ENCODE measurements around the gene LDB1.

LDB1 gene

DNA sequence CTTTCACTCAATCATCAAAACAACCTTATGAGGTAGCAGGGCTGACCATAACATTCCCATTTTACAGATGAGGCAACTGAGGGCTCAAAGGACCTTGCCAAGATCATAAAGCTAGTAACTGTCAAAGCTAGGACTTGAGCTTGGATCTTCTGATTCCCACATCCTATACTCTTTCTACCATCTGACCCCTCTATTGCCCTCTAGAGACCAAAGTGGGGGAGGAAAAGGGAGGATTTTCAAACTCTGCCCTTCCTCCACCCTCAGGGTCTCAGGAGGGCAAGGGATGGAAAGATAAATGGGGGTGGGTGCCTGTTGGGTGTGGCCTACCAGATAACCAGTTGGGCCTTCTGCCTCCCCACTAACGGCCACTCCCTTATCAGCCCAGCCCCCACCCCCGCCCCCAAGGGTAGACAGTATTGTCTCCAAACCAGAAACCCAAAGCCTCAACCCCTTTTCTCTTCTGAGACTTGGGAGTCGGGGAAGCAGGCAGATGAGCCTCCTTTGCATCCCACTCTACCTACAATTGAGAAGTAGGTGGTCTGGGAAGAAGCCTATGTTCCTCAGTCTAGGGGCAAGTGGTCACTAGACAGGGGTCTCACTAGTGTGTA, 7.9 kb downstream of the LDB1 start:
- DNase-seq (ENCODE audit: low read depth) = no peak

DNA sequence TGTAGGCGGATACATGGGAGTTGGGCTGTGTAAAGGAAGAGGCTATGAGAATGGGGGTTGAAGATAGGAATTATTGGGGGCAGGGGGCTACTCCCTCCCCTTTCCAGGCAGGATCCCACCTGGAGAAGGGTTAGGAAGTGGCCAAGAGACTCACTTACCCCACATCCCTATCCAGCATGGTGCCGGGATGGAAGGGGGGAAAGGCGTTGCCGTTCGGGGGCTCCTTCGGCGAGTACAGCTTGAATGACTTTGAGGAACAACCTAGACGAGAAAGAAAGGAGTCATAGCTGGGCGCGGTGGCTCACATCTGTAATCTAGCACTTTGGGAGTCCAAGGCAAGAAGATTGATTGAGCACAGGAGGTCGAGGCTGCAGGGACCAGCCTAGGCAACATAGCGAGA, 8.9 kb downstream of the LDB1 start:
- no peak for DNase-seq (ENCODE audit: low read depth)

DNA sequence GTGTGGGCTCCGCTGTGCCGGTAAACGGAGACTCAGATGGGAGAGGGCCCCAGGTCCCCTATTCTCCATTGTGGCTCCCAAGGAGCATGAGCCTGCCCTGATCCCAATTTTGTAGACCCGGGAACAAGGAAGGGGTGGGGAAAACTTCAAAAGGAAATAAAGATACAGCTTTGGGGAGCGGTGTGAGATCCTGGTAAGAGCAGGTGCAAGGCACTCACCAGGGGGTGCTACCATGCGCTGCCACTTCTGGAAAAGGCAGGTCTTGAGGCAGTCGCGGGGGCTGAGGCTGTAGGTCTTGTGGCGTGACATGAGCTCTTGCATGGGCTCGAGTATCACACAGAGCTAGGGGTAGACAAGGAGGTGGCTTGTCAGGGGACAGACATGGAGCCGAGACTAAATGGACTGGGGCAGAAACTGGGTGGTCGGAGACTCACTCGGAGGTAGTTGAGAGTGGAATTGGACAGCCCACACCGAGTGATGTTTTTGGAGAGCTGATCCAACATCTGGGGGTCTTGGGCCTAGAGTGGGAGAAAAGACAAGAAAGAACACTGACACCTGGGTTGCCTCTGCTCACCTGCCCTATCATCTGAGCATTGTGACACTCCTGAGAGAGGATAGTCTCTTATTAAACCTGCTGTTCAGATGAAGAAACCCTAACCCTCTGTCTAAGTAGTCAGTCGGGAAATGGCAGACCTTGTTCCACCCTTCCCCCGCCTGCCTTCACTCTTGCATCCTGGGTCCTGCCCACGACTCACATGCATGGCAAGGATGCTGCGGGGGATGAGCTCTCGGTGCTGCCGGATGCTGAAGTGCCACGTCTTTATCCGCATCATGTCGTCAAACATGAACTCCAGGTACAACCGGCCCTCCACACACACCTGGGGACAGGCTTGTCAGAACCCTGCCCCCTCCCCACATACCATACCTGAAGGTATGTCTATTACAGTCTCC, 10.7 kb downstream of the LDB1 start:
- DNase-seq (ENCODE audit: low read depth) = no peak

DNA sequence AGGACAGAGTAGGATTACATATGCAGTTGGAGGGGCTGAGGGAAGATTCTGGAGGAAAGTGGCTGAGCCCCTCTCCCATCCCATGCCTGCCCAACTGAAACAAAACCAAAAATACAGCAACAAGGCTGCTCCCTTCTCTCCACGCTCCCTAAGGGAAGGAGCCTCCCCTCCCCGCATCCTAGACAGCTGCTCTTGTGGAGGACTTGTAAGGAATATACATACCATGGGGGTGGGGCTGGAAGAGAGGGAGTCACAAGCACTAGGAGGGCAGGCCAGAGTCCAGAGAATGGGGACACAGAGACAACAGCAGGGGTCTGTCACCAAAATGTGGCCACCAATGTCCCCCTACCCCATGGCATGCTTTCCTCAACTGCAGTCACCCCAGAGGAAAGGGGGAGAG, 13.2 kb downstream of the LDB1 start:
- DNase-seq (ENCODE audit: low read depth) = no peak

DNA sequence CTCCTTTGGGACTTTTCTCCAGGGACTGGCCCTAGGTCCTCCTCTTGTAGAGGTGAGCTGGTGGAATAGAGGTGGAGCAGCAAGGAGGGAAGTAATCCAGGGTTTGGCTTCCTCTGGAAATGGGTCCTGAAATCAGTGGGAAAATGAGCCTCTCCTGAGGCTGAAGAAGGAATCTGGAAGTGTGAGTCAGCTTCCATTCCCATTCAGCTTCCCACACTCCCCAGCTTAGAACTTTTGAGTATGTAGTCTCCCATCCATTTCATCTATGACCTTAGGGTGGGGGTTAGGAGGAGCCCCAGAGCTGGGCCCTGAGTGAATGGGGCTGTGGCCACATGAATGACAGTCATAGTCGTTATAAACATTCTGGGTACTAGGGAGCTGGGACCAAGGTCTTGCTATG, 17.7 kb downstream of the LDB1 start:
- no peak for DNase-seq (ENCODE audit: low read depth)

DNA sequence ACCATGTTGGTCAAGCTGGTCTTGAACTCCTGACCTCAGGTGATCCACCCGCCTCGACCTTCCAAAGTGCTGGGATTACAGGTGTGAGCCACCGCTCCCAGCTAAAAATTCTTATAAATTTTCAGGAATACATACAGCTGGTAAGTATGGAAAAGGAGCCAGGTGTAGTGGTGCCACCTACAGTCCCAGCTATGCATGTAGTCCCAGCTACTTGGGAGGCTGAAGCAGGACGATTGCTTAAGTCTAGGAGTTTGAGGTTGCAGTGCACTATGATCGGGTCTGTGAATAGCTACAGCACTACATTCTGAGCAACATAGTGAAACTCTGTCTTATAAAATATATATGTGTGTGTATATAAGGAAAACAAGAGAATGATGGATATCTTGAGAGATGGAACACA, 19.0 kb downstream of the LDB1 start:
- DNase-seq (ENCODE audit: low read depth) = no peak

DNA sequence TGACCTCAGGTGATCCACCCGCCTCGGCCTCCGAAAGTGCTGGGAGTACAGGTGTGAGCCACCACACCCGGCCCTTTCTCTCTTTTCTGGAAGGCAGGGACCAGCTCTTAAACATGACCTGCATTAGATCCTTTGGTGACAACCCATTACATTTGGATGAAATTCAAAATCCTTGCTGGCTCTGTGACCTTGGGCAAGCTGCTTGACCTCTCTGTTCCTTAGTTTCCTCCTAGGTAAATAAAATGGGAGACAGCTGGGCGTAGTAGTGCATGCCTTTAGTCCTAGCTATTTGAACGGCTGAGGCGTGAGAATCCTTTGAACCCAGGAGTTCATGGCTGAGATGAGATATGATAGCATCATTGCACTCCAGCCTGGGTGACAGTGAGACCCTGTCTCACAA, 23.7 kb downstream of the LDB1 start:
- no peak for DNase-seq (ENCODE audit: low read depth)

DNA sequence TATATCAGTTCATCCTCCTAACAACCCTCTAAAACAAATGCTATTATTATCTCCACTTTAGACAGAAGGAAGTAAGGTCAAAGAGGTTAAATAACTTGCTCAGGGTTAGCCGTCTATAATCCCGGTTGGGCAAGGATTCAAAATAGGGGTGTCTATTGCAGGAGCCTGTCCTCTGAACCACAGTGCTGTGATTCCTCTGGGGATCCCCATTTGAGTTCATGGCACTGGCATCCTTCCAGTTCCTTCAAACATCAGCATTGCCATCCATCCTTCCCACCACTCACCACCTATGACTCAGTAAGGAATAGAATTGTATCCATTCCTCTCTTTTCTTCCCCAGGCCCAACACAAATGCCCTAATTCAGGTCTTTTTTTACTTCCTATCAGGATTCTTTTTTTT, 29.4 kb downstream of the LDB1 start:
- no peak for DNase-seq (ENCODE audit: low read depth)

DNA sequence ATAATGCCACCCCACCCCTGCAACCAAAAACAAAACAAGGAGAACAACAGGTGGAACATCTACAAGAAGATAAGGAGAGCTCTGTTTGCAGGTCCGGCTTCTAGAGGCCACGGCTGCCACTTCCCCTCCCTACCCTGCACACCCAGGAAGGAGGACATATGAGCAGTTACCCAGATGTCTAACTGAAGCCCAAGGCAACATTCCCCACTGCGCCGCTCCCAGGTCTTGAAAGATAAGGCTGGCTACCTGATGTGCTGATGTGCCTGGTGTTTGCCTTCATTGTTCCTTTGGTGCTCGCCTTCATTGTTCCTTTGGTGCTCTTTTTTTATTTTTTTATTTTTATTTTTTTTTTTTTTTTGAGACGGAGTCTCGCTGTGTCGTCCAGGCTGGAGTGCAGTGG, 34.0 kb downstream of the LDB1 start:
- DNase-seq (ENCODE audit: low read depth) = no peak

DNA sequence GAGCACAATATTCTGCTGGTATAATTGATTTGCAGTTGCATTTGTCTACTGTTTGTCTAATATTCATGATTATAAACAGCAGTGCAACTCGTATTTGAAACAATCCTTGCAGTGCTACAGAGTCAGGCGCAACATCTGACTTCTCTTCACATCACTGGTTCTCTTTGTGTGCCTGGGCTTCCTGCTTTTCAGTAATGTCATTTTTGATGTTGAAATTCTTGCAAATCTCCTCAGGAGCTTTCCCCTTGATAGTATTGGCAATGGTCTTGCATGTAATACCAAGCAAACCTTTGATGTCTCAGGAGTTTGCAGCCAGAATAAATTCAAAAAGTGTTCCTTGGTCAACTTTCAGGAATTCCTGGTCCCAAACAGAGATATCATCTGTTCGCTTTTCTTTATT, 34.8 kb downstream of the LDB1 start:
- DNase-seq (ENCODE audit: low read depth) = no peak

DNA sequence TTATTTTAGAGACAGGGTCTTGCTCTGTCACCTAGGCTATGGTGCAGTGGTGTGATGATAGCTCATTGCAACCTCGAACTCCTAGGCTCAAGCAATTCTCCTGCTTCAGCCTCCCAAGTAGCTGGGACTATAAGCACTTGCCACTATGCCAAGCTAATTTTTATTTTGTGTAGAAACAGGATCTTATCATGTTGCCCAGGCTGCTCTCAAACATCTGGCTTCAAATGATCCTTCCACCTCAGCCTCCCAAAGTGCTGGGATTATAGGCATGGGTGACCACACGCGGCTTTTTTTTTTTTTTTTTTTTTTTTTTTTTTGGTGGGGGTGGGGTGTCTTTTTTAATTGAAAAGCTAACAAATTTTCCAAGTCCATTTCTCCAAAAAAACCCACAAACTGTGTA, 36.6 kb downstream of the LDB1 start:
- no peak for DNase-seq (ENCODE audit: low read depth)

DNA sequence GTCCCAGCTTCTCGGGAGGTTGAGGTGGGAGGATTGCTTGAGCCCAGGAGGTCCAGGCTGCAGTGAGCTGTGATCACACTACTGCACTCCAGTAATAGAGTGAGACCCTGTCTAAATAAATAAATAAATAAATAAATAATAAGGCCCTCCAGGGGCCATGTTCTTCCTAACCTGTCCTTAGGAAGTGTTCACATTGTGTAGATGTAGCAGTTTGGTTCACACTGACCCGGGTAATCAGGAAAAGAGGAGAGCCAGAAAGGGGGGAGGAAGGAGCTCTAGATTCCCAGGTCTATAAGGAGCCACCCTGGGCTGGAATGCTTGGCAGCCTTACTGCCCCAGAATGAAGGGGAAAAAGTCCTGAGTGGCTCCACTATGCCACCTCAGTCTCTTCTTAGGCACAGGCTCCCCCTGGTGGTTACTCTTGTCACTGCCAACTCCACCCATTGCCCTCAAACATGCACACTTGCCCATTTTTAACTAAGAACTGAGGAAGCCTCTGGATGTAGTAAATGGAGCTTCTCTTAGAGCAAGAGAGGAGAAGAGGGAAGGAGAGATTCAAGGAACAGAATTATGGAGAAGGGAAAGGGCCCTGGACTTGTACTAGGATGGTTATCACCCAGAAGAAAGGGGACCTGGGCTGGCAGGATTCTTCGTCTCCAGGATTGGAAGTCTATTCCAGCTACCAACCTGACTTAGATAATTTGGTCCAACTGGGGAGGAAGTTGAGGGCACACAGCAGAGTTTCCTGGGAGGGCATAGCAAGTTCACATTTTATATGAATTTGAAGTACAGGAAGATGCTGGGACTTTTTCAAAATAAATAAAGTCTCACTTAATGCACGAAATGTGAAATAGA, 47.3 kb downstream of the LDB1 start:
- peak; percentile 73 for DNase-seq (ENCODE audit: low read depth)

DNA sequence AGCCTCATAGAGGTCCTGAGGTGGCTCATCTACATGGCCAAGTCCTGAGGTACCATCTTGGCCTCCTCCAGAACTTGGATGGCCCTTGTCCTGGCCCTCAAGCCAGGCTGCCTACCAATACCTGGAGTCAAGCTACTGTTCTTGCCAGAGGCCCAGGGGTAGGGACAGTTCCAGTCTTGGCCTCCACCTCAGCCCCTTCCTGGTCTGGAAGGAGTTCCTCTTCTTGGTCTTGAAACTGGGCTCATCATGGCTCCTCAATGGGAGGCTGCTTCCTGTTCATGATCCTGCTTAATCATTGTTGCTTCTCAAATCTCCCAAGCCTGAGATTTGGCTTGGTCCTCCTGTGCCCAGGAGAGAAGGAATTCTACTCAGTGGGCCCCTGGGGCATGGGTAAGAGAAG, 51.1 kb downstream of the LDB1 start:
- DNase-seq (ENCODE audit: low read depth) = no peak

DNA sequence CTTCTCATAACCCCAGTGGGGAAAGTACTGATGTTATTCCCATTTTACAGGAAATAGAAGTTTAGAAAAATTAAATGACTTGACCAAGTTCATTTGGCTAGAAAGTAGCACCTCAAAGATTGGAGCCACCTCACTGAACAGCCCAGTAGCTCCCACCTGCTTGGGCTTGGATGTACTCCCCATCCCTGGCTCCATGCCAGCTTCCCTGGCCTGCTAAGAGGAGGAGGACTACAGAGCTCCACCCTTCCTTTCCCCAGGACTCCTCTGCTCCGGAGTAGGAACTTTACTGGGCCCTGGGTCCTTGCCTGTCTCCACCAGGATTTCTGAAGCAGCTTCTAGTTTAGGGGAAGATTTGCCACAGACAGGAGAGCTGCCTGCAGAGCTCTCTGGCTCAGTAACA, 52.0 kb downstream of the LDB1 start:
- no peak for DNase-seq (ENCODE audit: low read depth)

DNA sequence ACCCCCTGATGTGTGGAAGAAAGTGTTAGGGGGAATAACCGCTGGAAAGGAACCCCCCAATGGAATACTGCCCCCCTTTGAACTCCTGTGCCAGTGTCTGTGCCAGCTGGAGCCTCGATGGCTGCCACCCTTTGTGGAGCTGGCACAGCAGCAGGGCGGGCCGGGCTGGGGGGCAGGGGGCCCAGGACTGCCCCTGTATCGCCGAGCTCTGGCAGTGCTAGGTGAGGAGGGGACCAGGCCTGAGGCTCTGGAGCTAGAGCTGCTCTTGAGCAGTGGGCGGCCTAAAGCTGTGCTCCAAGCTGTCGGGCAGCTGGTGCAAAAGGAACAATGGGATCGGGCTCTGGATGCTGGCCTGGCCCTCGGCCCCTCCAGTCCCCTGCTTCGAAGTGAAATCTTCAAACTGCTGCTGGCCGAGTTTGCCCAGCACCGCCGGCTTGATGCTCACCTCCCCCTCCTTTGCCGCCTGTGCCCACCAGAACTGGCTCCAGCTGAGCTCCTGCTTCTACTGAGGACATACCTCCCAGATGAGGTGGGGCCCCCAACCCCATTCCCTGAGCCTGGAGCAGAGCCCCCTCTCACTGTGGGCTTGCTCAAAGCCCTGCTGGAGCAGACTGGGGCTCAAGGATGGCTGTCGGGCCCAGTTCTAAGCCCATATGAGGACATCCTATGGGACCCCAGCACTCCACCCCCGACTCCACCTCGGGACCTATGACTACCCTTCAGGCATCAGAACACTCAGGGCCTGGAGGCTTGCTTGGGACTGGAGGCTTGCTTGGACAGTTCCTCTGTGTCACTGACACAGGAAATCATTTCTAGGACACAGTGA, 52.9 kb downstream of the LDB1 start:
- no peak for DNase-seq (ENCODE audit: low read depth)

DNA sequence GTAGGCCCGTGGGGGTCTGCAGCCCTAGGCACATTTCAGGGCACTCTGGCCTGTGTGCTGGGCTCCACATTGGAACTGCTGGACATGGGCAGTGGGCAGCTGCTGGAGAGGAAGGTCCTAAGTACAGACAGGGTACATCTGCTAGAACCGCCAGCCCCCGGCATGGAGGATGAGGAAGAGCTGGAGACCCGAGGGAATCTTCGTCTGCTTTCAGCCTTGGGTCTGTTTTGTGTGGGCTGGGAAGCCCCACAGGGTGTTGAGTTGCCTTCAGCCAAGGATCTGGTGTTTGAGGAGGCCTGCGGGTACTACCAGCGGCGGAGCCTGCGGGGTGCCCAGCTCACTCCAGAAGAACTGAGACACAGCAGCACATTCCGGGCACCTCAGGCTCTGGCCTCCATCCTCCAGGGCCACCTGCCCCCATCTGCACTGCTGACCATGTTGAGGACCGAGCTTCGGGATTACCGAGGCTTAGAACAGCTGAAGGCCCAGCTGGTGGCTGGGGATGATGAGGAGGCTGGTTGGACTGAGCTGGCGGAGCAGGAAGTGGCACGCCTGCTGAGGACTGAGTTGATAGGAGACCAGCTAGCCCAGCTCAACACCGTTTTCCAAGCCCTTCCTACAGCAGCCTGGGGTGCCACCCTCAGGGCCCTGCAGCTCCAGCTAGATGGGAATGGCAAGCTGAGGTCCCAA, 53.6 kb downstream of the LDB1 start:
- no peak for DNase-seq (ENCODE audit: low read depth)

DNA sequence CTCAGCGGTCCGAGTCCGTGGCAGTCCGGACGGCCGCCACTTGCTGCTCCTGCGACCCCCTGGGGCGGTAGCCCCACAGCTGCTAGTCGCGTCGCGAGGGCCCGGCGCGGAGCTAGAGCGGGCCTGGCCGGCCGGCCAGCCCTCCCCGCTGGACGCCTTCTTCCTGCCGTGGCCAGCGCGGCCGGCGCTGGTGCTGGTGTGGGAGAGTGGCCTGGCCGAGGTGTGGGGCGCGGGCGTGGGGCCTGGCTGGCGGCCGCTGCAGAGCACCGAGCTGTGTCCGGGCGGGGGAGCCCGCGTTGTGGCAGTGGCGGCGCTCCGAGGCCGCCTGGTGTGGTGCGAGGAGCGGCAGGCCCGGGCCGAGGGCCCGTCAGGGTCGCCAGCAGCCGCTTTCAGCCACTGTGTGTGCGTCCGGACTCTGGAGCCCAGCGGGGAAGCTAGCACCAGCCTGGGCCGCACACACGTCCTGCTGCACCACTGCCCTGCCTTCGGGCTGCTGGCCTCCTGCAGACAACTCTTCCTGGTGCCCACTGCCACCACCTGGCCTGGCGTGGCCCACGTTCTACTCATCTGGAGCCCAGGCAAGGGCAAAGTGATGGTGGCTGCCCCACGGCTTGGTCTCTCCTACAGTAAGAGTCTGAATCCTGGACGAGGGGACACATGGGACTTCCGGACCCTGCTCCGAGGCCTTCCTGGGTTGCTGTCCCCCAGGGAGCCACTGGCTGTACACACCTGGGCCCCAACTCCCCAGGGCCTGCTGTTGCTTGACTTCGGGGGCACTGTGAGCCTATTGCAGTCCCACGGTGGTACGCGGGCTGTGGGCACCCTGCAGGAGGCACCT, 54.4 kb downstream of the LDB1 start:
- no peak for DNase-seq (ENCODE audit: low read depth)

DNA sequence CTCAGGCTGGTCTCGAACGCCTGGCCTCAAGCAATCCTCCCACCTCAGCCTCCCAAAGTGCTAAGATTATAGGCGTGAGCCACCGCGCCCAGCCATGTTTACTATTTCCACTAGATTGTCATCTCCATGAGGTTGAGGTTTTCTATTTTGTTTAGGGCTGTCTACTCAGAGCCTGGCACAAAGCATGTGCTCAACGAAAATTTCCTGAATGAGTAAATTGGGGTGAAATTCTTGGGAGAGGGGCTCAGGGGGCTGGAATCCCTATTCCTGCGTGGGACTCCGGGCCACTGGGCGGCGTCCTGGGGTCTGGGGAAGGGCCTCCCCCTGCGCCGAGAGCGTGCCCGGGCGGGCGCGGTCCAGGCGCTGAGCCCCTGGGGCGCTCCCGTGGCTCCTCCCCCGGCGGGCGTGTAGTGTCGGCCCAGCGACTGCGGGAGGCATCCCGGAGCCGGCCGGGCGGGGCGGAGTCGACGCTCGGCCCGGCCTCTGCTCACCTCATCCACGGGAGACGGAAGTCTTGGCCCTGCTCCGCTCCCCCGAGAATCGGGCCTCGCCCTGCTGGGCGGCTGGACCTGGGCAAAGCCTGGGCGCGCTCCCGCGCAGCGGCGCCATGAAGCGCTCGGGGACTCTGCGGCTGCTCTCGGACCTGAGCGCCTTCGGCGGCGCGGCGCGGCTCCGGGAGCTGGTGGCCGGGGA, 55.2 kb downstream of the LDB1 start, which contains the start of gene HPS6:
HPS6 (plus strand) TSS at position 482 of the 693 bp plus-strand sequence; CDS start at position 608, 126 bp downstream.
- peak; percentile 79 for DNase-seq (ENCODE audit: low read depth)

DNA sequence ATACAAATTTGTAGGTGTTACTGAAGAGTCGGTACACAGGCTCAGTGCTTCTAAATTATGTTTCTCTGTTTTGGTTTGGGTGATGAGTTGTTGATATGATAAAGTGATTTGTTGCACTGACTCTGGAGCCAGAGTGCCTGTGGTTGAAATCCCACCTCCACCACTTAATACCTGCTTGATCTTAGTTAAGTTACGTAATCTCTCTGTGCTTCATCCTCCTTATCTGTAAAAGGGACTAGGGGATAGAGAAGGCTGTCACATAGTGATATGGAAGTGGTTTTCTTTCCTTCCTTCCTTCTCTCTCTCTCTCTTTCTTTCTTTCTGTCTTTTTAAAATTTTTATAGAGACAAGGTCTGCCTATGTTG, 55.7 kb downstream of the LDB1 start:
- no peak for DNase-seq (ENCODE audit: low read depth)

DNA sequence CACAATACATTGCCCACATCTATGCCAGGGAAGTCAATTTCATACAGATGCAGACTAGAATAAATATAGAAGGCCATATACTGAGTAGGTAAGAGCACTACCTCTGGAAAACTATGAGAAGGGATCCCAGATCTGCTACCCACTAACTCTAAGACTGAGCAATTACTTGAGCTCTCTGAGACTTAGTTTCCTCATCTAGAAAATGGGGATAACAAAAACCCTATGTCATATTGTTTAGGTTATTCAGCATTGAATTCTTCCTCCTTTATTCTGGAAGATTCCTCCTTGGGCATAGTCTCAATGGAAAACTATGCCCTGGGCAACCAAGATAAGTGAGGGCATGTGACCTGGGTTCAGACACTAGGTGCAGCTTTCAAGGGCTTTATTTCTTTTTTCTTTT, 60.2 kb downstream of the LDB1 start:
- no peak for DNase-seq (ENCODE audit: low read depth)

Data from activated T-cell treated with anti-CD3 and anti-CD28 coated beads for 1 hour (primary cell).